ENCODE measurements around the gene CLEC16A.

Gene CLEC16A

DNA sequence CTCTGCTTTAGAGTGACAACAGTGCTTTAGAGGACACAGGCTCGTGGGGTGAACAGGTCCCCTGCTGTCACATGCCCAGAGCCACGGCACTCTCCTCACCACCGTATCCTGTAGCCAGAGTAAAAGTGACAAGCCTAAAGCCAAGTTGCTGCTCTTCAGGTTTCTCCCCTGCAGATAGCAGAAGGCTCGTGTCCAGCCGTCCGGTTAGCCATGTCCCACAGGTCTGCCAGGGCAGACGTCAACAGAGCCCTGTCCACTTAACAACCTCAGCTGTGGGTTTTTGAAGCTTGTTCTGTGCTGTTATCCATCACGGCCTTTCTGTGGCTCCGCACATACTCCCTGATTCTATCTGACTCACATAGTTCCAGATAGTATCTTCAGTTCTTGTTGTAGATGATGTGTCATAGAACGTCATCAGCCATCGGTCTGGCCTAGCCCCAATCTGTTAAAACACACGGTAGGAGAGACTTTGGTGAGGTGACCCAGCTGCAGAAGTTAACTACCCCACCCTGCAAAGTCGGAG, 211.0 kb downstream of the CLEC16A start:
- H3K9me3 ChIP-seq (ENCODE audit: control insufficient read depth in 5 of 5, low read length in 5 of 5) = no peaks in the 10 kb centered on the region
- no peak overlapping the region for H3K9ac ChIP-seq (ENCODE audit: low read length in 5 of 5)
- no peak overlapping the region for H3K27ac ChIP-seq (ENCODE audit: low read depth, low read length)
- H3K4me1 ChIP-seq (ENCODE audit: control insufficient read depth in 5 of 5, insufficient read depth in 5 of 5, low read length in 5 of 5) = peaks cover 2 to 19% (median 17%) of the 10 kb centered on the region in 5 donors
- H3K4me3 ChIP-seq (ENCODE audit: low read depth in 1 of 5, low read length in 5 of 5) = no peak overlapping the region
- no peaks in the 10 kb centered on the region for H3K27me3 ChIP-seq (ENCODE audit: control insufficient read depth in 5 of 5, insufficient read depth in 4 of 5, low read length in 5 of 5)
- no peaks in the 10 kb centered on the region for H3K36me3 ChIP-seq (ENCODE audit: control insufficient read depth in 5 of 5, insufficient read depth in 5 of 5, low read length in 5 of 5)

DNA sequence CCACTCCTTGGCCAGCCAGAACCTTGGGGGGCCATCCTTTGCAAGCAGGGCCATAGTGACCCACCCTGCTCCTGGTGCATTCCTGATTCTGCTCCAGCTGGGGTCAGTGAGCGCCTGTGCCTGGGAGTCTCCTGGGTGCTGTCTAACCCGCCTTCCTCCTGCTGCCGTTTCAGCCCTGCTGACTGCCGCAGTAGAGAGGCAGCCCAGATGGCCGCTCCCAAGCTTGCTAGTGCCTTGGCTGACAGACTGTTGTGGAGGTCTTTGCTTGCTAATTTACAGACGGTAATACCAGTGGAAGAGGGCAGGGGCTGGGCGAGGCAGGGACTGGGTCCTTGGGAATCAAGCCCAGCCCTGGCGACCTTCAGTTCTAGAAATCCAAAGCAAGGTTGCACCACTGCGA, 212.0 kb downstream of the CLEC16A start:
- Histone ChIP-seq H3K27ac (ENCODE audit: low read depth, low read length) (no peak overlapping the region), H3K9ac (ENCODE audit: low read length in 5 of 5) (no peak overlapping the region), H3K36me3 (ENCODE audit: control insufficient read depth in 5 of 5, insufficient read depth in 5 of 5, low read length in 5 of 5) (no peaks in the 10 kb centered on the region), H3K4me1 (ENCODE audit: control insufficient read depth in 5 of 5, insufficient read depth in 5 of 5, low read length in 5 of 5) (peaks cover 2 to 20% (median 13%) of the 10 kb centered on the region in 5 donors), H3K4me3 (ENCODE audit: low read depth in 1 of 5, low read length in 5 of 5) (no peak overlapping the region), H3K27me3 (ENCODE audit: control insufficient read depth in 5 of 5, insufficient read depth in 4 of 5, low read length in 5 of 5) (no peaks in the 10 kb centered on the region), H3K9me3 (ENCODE audit: control insufficient read depth in 5 of 5, low read length in 5 of 5) (no peaks in the 10 kb centered on the region)

DNA sequence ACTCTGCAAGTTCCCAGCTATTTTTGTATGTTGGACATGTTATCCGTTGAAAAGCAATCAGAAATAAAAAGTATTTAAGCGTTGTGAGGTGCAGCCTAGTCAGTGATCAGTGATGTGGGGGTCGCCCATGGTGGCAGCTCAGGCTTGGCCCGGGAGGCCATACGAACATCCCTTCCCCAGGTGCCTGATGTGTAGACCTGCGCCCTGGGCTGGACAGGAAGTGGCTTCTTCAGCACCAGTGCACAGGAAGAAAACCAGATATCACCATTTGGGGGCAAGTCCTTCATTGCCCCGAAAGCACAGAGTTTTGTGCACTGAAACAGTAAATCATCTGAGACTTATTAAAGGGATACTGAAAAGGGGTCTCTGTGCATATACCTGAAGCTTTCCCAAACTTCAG, 212.8 kb downstream of the CLEC16A start:
- Histone ChIP-seq H3K4me3 (ENCODE audit: low read depth in 1 of 5, low read length in 5 of 5) (no peak overlapping the region), H3K27me3 (ENCODE audit: control insufficient read depth in 5 of 5, insufficient read depth in 4 of 5, low read length in 5 of 5) (no peaks in the 10 kb centered on the region), H3K4me1 (ENCODE audit: control insufficient read depth in 5 of 5, insufficient read depth in 5 of 5, low read length in 5 of 5) (peaks cover 2 to 25% (median 18%) of the 10 kb centered on the region in 5 donors), H3K36me3 (ENCODE audit: control insufficient read depth in 5 of 5, insufficient read depth in 5 of 5, low read length in 5 of 5) (no peaks in the 10 kb centered on the region), H3K9me3 (ENCODE audit: control insufficient read depth in 5 of 5, low read length in 5 of 5) (no peaks in the 10 kb centered on the region), H3K27ac (ENCODE audit: low read depth, low read length) (no peak overlapping the region), H3K9ac (ENCODE audit: low read length in 5 of 5) (no peak overlapping the region)

DNA sequence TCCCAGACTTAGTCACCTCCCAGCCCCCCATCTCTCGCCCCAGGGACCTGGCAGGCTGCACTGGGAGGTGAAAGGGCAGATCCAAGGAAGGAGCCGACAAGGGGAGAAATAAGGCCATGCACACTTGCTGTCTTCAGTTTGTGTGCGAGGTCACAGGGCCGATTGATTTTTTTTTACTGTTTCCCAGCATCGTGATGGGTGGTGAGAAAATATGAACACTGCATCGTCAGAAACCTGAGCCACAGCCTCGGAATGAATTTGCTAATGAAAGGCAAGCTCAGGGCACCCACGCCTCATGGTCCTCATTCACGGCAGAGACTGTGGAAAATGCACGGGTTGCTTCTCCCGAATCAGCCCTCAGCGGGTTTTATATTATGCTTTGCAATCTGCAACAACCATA, 213.7 kb downstream of the CLEC16A start:
- Histone ChIP-seq H3K36me3 (ENCODE audit: control insufficient read depth in 5 of 5, insufficient read depth in 5 of 5, low read length in 5 of 5) (no peaks in the 10 kb centered on the region), H3K9me3 (ENCODE audit: control insufficient read depth in 5 of 5, low read length in 5 of 5) (no peaks in the 10 kb centered on the region), H3K27me3 (ENCODE audit: control insufficient read depth in 5 of 5, insufficient read depth in 4 of 5, low read length in 5 of 5) (no peaks in the 10 kb centered on the region), H3K4me3 (ENCODE audit: low read depth in 1 of 5, low read length in 5 of 5) (no peak overlapping the region), H3K4me1 (ENCODE audit: control insufficient read depth in 5 of 5, insufficient read depth in 5 of 5, low read length in 5 of 5) (peaks cover 2 to 32% (median 27%) of the 10 kb centered on the region in 5 donors), H3K27ac (ENCODE audit: low read depth, low read length) (no peak overlapping the region), H3K9ac (ENCODE audit: low read length in 5 of 5) (peak overlapping the region in 1 of 5 donors; percentile 19)

DNA sequence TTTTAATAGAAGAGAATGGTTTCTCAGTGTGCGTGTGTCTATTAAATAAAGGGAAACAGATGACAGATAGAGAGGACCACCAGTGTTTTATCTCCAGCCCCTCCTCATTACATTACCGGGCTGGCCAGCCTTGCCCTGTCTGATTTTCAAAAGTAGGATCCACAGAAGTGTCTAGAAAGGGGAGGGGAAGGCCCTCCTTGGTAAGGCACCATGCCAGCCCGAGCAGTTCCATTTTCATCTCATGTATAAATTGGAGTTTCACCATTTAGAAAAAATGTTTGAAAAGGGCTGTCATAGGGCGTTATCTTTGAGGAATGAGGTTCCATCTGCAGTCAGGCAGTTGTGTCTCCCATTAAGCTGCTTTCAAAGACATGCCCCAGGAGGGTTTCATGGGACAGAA, 214.9 kb downstream of the CLEC16A start:
- H3K27me3 ChIP-seq (ENCODE audit: control insufficient read depth in 5 of 5, insufficient read depth in 4 of 5, low read length in 5 of 5) = no peaks in the 10 kb centered on the region
- H3K9ac ChIP-seq (ENCODE audit: low read length in 5 of 5) = no peak overlapping the region
- H3K4me1 ChIP-seq (ENCODE audit: control insufficient read depth in 5 of 5, insufficient read depth in 5 of 5, low read length in 5 of 5) = peaks cover 2 to 32% (median 27%) of the 10 kb centered on the region in 5 donors
- H3K36me3 ChIP-seq (ENCODE audit: control insufficient read depth in 5 of 5, insufficient read depth in 5 of 5, low read length in 5 of 5) = no peaks in the 10 kb centered on the region
- H3K4me3 ChIP-seq (ENCODE audit: low read depth in 1 of 5, low read length in 5 of 5) = no peak overlapping the region
- H3K9me3 ChIP-seq (ENCODE audit: control insufficient read depth in 5 of 5, low read length in 5 of 5) = no peaks in the 10 kb centered on the region
- no peak overlapping the region for H3K27ac ChIP-seq (ENCODE audit: low read depth, low read length)

DNA sequence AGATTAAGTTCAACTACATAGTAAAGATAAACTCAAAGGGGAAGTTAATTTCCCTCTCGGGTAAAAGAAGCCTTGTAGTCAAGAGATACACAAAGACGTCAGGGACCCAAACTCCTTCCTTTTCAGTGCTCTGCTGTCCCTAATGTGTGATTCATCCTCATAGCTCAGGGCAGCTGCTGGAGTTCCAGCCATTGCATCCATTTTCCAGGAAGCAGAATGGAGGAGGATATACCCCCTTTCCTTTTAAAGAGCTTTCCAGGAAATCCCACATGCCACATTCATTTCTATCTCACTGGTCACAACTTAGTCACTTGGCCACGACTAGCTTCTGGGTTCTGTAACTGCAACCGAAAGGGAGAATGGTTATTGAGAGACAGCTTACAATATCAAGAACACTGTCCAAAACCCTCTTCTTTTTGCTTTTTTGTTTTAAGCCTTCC, 216.3 kb downstream of the CLEC16A start:
- Histone ChIP-seq H3K27ac (ENCODE audit: low read depth, low read length) (no peak overlapping the region), H3K9ac (ENCODE audit: low read length in 5 of 5) (no peak overlapping the region), H3K9me3 (ENCODE audit: control insufficient read depth in 5 of 5, low read length in 5 of 5) (no peaks in the 10 kb centered on the region), H3K4me3 (ENCODE audit: low read depth in 1 of 5, low read length in 5 of 5) (no peak overlapping the region), H3K27me3 (ENCODE audit: control insufficient read depth in 5 of 5, insufficient read depth in 4 of 5, low read length in 5 of 5) (no peaks in the 10 kb centered on the region), H3K36me3 (ENCODE audit: control insufficient read depth in 5 of 5, insufficient read depth in 5 of 5, low read length in 5 of 5) (peaks cover 0 to 4% (median 0%) of the 10 kb centered on the region in 5 donors), H3K4me1 (ENCODE audit: control insufficient read depth in 5 of 5, insufficient read depth in 5 of 5, low read length in 5 of 5) (peaks cover 2 to 32% (median 27%) of the 10 kb centered on the region in 5 donors)

DNA sequence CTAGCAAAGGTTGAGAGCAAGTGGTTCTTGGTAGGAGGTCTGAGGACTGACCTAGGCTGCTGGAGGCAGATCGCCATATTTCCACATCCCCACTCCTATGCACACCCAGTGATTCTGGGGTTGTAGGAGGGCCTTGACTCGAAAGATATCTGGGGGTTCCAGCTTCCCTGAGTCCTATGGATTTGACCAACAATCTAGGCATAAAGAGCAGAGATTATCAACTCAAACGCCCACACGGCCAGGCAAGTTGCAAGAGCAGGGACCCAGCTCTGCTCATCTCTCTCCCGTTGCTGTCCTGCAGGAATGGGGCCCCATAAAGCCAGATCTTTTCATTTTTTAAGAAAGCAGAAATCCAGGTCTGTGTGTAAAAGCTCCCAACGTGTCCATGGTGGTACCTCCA, 217.1 kb downstream of the CLEC16A start:
- Histone ChIP-seq H3K27ac (ENCODE audit: low read depth, low read length) (no peak overlapping the region), H3K27me3 (ENCODE audit: control insufficient read depth in 5 of 5, insufficient read depth in 4 of 5, low read length in 5 of 5) (no peaks in the 10 kb centered on the region), H3K9me3 (ENCODE audit: control insufficient read depth in 5 of 5, low read length in 5 of 5) (no peaks in the 10 kb centered on the region), H3K4me3 (ENCODE audit: low read depth in 1 of 5, low read length in 5 of 5) (no peak overlapping the region), H3K9ac (ENCODE audit: low read length in 5 of 5) (no peak overlapping the region), H3K4me1 (ENCODE audit: control insufficient read depth in 5 of 5, insufficient read depth in 5 of 5, low read length in 5 of 5) (peaks cover 2 to 32% (median 27%) of the 10 kb centered on the region in 5 donors), H3K36me3 (ENCODE audit: control insufficient read depth in 5 of 5, insufficient read depth in 5 of 5, low read length in 5 of 5) (peaks cover 0 to 11% (median 4%) of the 10 kb centered on the region in 5 donors)

DNA sequence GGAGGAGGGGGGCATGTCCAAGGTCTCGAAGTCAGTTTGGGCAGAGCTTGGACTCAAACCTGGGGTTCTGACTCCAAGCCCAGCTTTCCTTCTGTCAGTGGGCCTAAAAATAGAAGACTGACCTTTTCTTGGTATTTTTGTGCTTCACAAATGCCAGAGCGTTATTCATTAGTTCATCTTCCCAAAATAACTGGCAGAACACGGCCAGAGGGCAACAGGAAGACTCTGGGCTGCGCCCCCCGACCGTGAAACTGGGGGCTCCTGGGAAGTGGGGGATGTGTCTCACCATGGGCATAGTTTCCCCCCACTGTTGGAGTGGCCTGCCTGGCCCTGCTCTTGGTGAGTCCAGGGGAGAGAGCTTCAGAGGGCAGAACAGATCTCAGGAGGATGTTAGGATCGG, 217.6 kb downstream of the CLEC16A start:
- H3K4me3 ChIP-seq (ENCODE audit: low read depth in 1 of 5, low read length in 5 of 5) = no peak overlapping the region
- peaks cover 0 to 17% (median 9%) of the 10 kb centered on the region in 5 donors for H3K36me3 ChIP-seq (ENCODE audit: control insufficient read depth in 5 of 5, insufficient read depth in 5 of 5, low read length in 5 of 5)
- no peaks in the 10 kb centered on the region for H3K27me3 ChIP-seq (ENCODE audit: control insufficient read depth in 5 of 5, insufficient read depth in 4 of 5, low read length in 5 of 5)
- no peak overlapping the region for H3K9ac ChIP-seq (ENCODE audit: low read length in 5 of 5)
- H3K4me1 ChIP-seq (ENCODE audit: control insufficient read depth in 5 of 5, insufficient read depth in 5 of 5, low read length in 5 of 5) = peaks cover 2 to 32% (median 27%) of the 10 kb centered on the region in 5 donors
- no peaks in the 10 kb centered on the region for H3K9me3 ChIP-seq (ENCODE audit: control insufficient read depth in 5 of 5, low read length in 5 of 5)
- no peak overlapping the region for H3K27ac ChIP-seq (ENCODE audit: low read depth, low read length)

DNA sequence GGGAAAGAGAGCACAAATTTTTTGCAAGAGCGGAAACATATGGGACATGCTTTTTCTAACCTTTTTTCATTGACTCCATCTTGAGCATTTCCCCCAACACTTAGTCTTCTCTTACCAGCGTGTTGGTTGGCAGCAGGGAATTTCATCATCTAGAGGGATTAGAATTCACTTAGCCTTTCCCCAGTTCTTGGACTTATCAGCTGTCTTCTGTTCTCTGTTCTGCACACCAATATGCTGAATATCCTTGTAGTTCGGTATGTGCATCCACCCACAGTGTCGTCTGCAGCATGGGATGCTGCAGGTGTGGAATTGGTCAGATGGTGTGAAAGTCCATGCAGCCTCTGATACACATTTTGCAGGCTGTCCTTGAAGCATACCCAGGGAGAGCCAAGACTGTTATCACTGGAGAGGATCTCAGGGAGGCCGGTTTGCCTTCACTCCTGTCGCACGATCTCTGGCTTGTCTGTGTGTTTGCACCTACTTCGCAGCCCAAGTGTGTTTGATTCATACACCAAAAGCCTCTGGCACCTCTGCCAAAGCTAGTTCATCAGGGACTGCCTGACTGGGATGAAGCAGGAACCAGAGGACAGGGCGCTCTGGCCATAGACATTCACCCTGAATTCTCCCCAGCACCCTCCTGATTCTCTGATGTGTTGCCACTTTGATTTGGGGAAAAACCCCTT, 218.4 kb downstream of the CLEC16A start:
- Histone ChIP-seq H3K4me3 (ENCODE audit: low read depth in 1 of 5, low read length in 5 of 5) (no peak overlapping the region), H3K4me1 (ENCODE audit: control insufficient read depth in 5 of 5, insufficient read depth in 5 of 5, low read length in 5 of 5) (peaks cover 2 to 26% (median 23%) of the 10 kb centered on the region in 5 donors), H3K9ac (ENCODE audit: low read length in 5 of 5) (no peak overlapping the region), H3K27me3 (ENCODE audit: control insufficient read depth in 5 of 5, insufficient read depth in 4 of 5, low read length in 5 of 5) (no peaks in the 10 kb centered on the region), H3K36me3 (ENCODE audit: control insufficient read depth in 5 of 5, insufficient read depth in 5 of 5, low read length in 5 of 5) (peaks cover 0 to 24% (median 17%) of the 10 kb centered on the region in 5 donors), H3K9me3 (ENCODE audit: control insufficient read depth in 5 of 5, low read length in 5 of 5) (no peaks in the 10 kb centered on the region), H3K27ac (ENCODE audit: low read depth, low read length) (no peak overlapping the region)

DNA sequence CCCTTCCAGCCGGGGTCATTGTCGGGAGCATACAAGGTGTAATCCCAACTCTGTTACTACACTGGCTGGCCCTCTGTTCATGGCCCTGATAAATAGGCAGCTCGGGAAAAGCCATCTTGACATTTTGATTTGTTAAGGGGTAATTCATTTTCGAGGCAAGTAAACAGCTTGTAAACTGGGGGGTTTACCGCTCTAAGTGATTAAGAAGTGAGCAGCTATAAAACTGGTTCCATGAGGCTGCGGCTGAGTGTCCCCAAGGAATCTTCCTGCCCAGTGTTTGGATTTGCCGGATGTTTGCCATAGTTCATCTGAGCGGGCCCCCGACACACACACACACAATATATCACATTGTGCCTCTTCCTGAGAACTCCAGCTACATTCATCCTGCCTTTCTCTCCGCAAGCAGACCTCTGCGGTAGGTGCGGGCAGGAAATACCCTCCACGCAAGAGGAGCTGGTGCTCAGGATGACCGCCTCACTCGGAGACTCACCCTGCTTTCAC, 219.4 kb downstream of the CLEC16A start:
- no peak overlapping the region for H3K27ac ChIP-seq (ENCODE audit: low read depth, low read length)
- no peak overlapping the region for H3K9ac ChIP-seq (ENCODE audit: low read length in 5 of 5)
- no peak overlapping the region for H3K4me3 ChIP-seq (ENCODE audit: low read depth in 1 of 5, low read length in 5 of 5)
- H3K27me3 ChIP-seq (ENCODE audit: control insufficient read depth in 5 of 5, insufficient read depth in 4 of 5, low read length in 5 of 5) = no peaks in the 10 kb centered on the region
- H3K9me3 ChIP-seq (ENCODE audit: control insufficient read depth in 5 of 5, low read length in 5 of 5) = no peaks in the 10 kb centered on the region
- peaks cover 0 to 20% (median 16%) of the 10 kb centered on the region in 5 donors for H3K4me1 ChIP-seq (ENCODE audit: control insufficient read depth in 5 of 5, insufficient read depth in 5 of 5, low read length in 5 of 5)
- H3K36me3 ChIP-seq (ENCODE audit: control insufficient read depth in 5 of 5, insufficient read depth in 5 of 5, low read length in 5 of 5) = peaks cover 0 to 35% (median 25%) of the 10 kb centered on the region in 5 donors

Measured in subcutaneous abdominal adipose tissue (tissue), 5 donors.